Neural cell (in vitro differentiated cells): ENCODE results near the gene C16orf54. TPM values are rescaled to one million over a fixed set of nuclear protein-coding genes. Genes with fewer than 3 reads are reported as not detected.
"Not testable (repeated sequence)": the region's sequence is repeated elsewhere in the genome, so short reads cannot be mapped to it uniquely, and the experiment has no call there.

ENCODE experiments used
- H2AFZ ChIP-seq: fragments of 200-600, 300-800 bp; sonication (generic), shearing (Covaris generic); 2 replicates; pipeline ENCODE4 v1.6.0; 2014; ENCODE audit warnings: low read depth, mild to moderate bottlenecking, antibody characterized with exemption, low read length, moderate library complexity
- H3F3A ChIP-seq: fragments of 200-600 bp; shearing (Covaris generic); 2 replicates; pipeline ENCODE4 v1.6.1; 2016; ENCODE audit warnings: mild to moderate bottlenecking, moderate library complexity, mixed read lengths, antibody characterized with exemption, low read length; ENCODE audit not compliant: insufficient read depth, poor library complexity, severe bottlenecking
- H3K27ac ChIP-seq: fragments of 200-600, 300-800 bp; sonication (generic), shearing (Covaris generic); 2 replicates; pipeline ENCODE4 v1.5.1; 2014; ENCODE audit warnings: mild to moderate bottlenecking, low read length, moderate library complexity
- H3K27me3 ChIP-seq: fragments of 300-800, 200-600 bp; sonication (generic), shearing (Covaris generic); 2 replicates; pipeline ENCODE4 v1.6.0; 2014; ENCODE audit warnings: mild to moderate bottlenecking, low read depth, low read length, moderate library complexity; ENCODE audit not compliant: insufficient read depth
- H3K36me3 ChIP-seq: fragments of 300-800, 200-600 bp; sonication (generic), shearing (Covaris generic); 2 replicates; pipeline ENCODE4 v1.5.1; 2014; ENCODE audit warnings: mild to moderate bottlenecking, antibody characterized with exemption, low read length, moderate library complexity; ENCODE audit not compliant: insufficient read depth
- H3K4me2 ChIP-seq: fragments of 300-800, 200-600 bp; sonication (generic), shearing (Covaris generic); 2 replicates; pipeline ENCODE4 v1.6.0; 2014; ENCODE audit warnings: mild to moderate bottlenecking, low read length
- H3K4me3 ChIP-seq: fragments of 300-800, 200-600 bp; sonication (generic), shearing (Covaris generic); 2 replicates; pipeline ENCODE4 v1.5.1; 2014; ENCODE audit warnings: mild to moderate bottlenecking, low read length, moderate library complexity
- H3K79me2 ChIP-seq: fragments of 200-600 bp; shearing (Covaris generic); replicated peaks from 2 replicates; pipeline ENCODE4 v1.6.0; 2014; ENCODE audit warnings: mild to moderate bottlenecking, low read length, moderate library complexity; ENCODE audit not compliant: insufficient read depth
- H3K9ac ChIP-seq: fragments of 300-800, 200-600 bp; sonication (generic), shearing (Covaris generic); 2 replicates; pipeline ENCODE4 v1.6.1; 2016; ENCODE audit warnings: mild to moderate bottlenecking, low read length, mixed read lengths
- H3K9me2 ChIP-seq: fragments of 200-600 bp; shearing (Covaris generic); 2 replicates; pipeline ENCODE4 v1.6.1; 2016; ENCODE audit warnings: mild to moderate bottlenecking, low read length, mixed read lengths; ENCODE audit not compliant: insufficient read depth
- H3K9me3 ChIP-seq: fragments of 200-600, 300-800 bp; sonication (generic), shearing (Covaris generic); 2 replicates; pipeline ENCODE4 v1.6.1; 2016; ENCODE audit warnings: mild to moderate bottlenecking, mixed run types, low read length, moderate library complexity, mixed read lengths
- H4K20me1 ChIP-seq: fragments of 200-600 bp; shearing (Covaris generic); 2 replicates; pipeline ENCODE4 v1.6.1; 2016; ENCODE audit warnings: mild to moderate bottlenecking, mixed run types; ENCODE audit not compliant: insufficient read depth
- CTCF ChIP-seq: fragments of 450-650 bp; IDR thresholded peaks from 2 replicates; pipeline ENCODE4 v1.5.1; 2014; ENCODE audit warnings: antibody characterized with exemption, mild to moderate bottlenecking, moderate library complexity; ENCODE audit not compliant: poor library complexity, severe bottlenecking
- EP300 ChIP-seq: fragments of 450-650 bp; conservative IDR thresholded peaks from 2 replicates; pipeline ENCODE4 v1.6.1; 2014; ENCODE audit warnings: antibody characterized with exemption, mild to moderate bottlenecking, moderate library complexity; ENCODE audit not compliant: poor library complexity, severe bottlenecking
- EZH2 ChIP-seq: fragments of 200-600, 300-800 bp; shearing (Covaris generic), sonication (generic); IDR thresholded peaks from 2 replicates; pipeline ENCODE4 v1.6.1; 2014; ENCODE audit warnings: antibody characterized with exemption, low read length, borderline replicate concordance, mild to moderate bottlenecking; ENCODE audit not compliant: insufficient read depth, poor library complexity, severe bottlenecking
- MXI1 ChIP-seq: fragments of 450-650 bp; conservative IDR thresholded peaks from 2 replicates; pipeline ENCODE4 v1.6.1; 2014; ENCODE audit warnings: antibody characterized with exemption, mild to moderate bottlenecking; ENCODE audit not compliant: poor library complexity, severe bottlenecking
- POLR2AphosphoS5 ChIP-seq: IDR thresholded peaks from 2 replicates; pipeline ENCODE4 v1.6.1; 2012
- RAD21 ChIP-seq: fragments of 450-650 bp; conservative IDR thresholded peaks from 2 replicates; pipeline ENCODE4 v1.6.1; 2014; ENCODE audit warnings: antibody characterized with exemption, mild to moderate bottlenecking, moderate library complexity
- REST ChIP-seq: IDR thresholded peaks from 2 replicates; pipeline ENCODE4 v1.6.1; 2012; ENCODE audit warnings: borderline replicate concordance
- SMC3 ChIP-seq: fragments of 450-650 bp; conservative IDR thresholded peaks from 2 replicates; pipeline ENCODE4 v1.6.1; 2014; ENCODE audit warnings: antibody characterized with exemption, mild to moderate bottlenecking, moderate library complexity; ENCODE audit not compliant: poor library complexity
- TAF1 ChIP-seq: IDR thresholded peaks from 2 replicates; pipeline ENCODE4 v1.6.1; 2012; ENCODE audit warnings: low read depth
- polyA plus RNA-seq: library from polyadenylated mRNA; depleted of rRNA; stranded (reverse); fragments of >200 nt; gene quantifications from 2 replicates; pipeline ENCODE4 v1.2.3, GENCODE V29; 2014

C16orf54 gene
- polyA plus RNA-seq, 1 donor from 2014 or later = not detected

GRCh38 chr16:29697391-29697790, 48.4 kb downstream of the C16orf54 start:
- Histone ChIP-seq H2AFZ (no peak overlapping the region), H3K27me3 (no peaks in the 10 kb centered on the region), H3K79me2 (no peaks in the 10 kb centered on the region), H3K4me2 (no peak overlapping the region), H3K4me3 (no peak overlapping the region), H3K27ac (no peak overlapping the region), H3F3A (no peaks in the 10 kb centered on the region), H3K9ac (no peak overlapping the region), H3K9me2 (no peaks in the 10 kb centered on the region), H3K36me3 (no peaks in the 10 kb centered on the region), H4K20me1 (no peaks in the 10 kb centered on the region), H3K9me3 (no peaks in the 10 kb centered on the region)
- no peak for TF ChIP-seq TAF1

GRCh38 chr16:29696881-29697331, 48.9 kb downstream of the C16orf54 start:
- no peaks in the 10 kb centered on the region for H3K27me3 ChIP-seq
- H4K20me1 ChIP-seq = no peaks in the 10 kb centered on the region
- no peaks in the 10 kb centered on the region for H3K9me3 ChIP-seq
- H3K27ac ChIP-seq = no peak overlapping the region
- H3K36me3 ChIP-seq = no peaks in the 10 kb centered on the region
- TF ChIP-seq EP300 (no peak), EZH2 (no peak), SMC3 (no peak), TAF1 (no peak), POLR2AphosphoS5 (no peak), REST (no peak), RAD21 (no peak), MXI1 (no peak), CTCF (no peak)
- H3K79me2 ChIP-seq = no peaks in the 10 kb centered on the region
- H3K9ac ChIP-seq = no peak overlapping the region
- H3K4me2 ChIP-seq = no peak overlapping the region
- H2AFZ ChIP-seq = no peak overlapping the region
- no peaks in the 10 kb centered on the region for H3F3A ChIP-seq
- no peak overlapping the region for H3K4me3 ChIP-seq
- H3K9me2 ChIP-seq = no peaks in the 10 kb centered on the region

- not testable (repeated sequence) for H3K9me2 ChIP-seq, H3K36me3 ChIP-seq, H3K4me2 ChIP-seq, H4K20me1 ChIP-seq, H3K79me2 ChIP-seq, H3F3A ChIP-seq, H3K4me3 ChIP-seq, H3K9ac ChIP-seq, H3K27me3 ChIP-seq, H3K27ac ChIP-seq, H2AFZ ChIP-seq, H3K9me3 ChIP-seq
Observed at GRCh38 chr16:29695675-29696074, 50.1 kb downstream of the C16orf54 start.
